PC-3 (cell line): ENCODE measurements around the gene KIF6. TPM values are rescaled to one million over a fixed set of nuclear protein-coding genes. Genes with fewer than 3 reads are reported as not detected.

Experiments
- ATAC-seq: fragments of 200-7000 bp; cut with Tn5 transposase; 2 replicates; pipeline ENCODE4 v1.9.1; 2020; ENCODE audit warnings: mild to moderate bottlenecking, moderate library complexity
- BruUV-seq: library from RNA; stranded (reverse); fragments of 400-500 nt; replicated peaks from 2 replicates; lab custom pipeline; 2021; lab: Mats Ljungman, UMichigan
- CTCF ChIA-PET: fragments of 300-600 bp; sonication (Branson Sonifier 250); formaldehyde crosslinking; loops from one replicate; lab custom pipeline; 2022; ENCODE audit warnings: antibody characterized with exemption; lab: Charles Lee
- POLR2A ChIA-PET: fragments of 300-600 bp; sonication (Branson Sonifier 250); formaldehyde crosslinking; loops from one replicate; lab custom pipeline; 2022; ENCODE audit warnings: antibody characterized with exemption; ENCODE audit not compliant: unreplicated experiment; lab: Charles Lee
- DNase-seq: peaks from one replicate; pipeline ENCODE4 v3.0.0-alpha.2; 2015
- H2AFZ ChIP-seq: fragments of 300-600 bp; sonication (generic); 2 replicates; pipeline ENCODE4 v1.6.0; 2016; ENCODE audit warnings: antibody characterized with exemption, low read length
- H3F3A ChIP-seq: fragments of 300-600 bp; sonication (generic); one replicate; pipeline ENCODE4 v1.6.0; 2017; ENCODE audit warnings: antibody characterized with exemption, low read length, control low read depth, mild to moderate bottlenecking; ENCODE audit not compliant: unreplicated experiment
- H3K27ac ChIP-seq: fragments of 300-600 bp; sonication (generic); 2 replicates; pipeline ENCODE4 v1.5.1; 2016; ENCODE audit warnings: mild to moderate bottlenecking, low read length
- H3K27me3 ChIP-seq: fragments of 300-600 bp; sonication (generic); 2 replicates; pipeline ENCODE4 v1.6.1; 2016; ENCODE audit warnings: low read length, mixed read lengths
- H3K36me3 ChIP-seq: fragments of 300-600 bp; sonication (generic); 2 replicates; pipeline ENCODE4 v1.6.1; 2016; ENCODE audit warnings: low read depth, mixed run types, low read length, mixed read lengths
- H3K4me1 ChIP-seq: fragments of 300-600 bp; sonication (generic); 2 replicates; pipeline ENCODE4 v1.5.1; 2016; ENCODE audit warnings: low read length; ENCODE audit not compliant: insufficient read depth
- H3K4me2 ChIP-seq: fragments of 300-600 bp; sonication (generic); 2 replicates; pipeline ENCODE4 v1.6.0; 2016; ENCODE audit warnings: low read length
- H3K4me3 ChIP-seq: fragments of 300-600 bp; sonication (generic); 2 replicates; pipeline ENCODE4 v1.5.1; 2016; ENCODE audit warnings: mild to moderate bottlenecking, low read length, mixed read lengths
- H3K79me2 ChIP-seq: fragments of 300-600 bp; sonication (generic); 2 replicates; pipeline ENCODE4 v1.6.1; 2017; ENCODE audit warnings: low read length, mixed read lengths
- H3K9ac ChIP-seq: fragments of 300-600 bp; sonication (generic); 2 replicates; pipeline ENCODE4 v1.6.0; 2016; ENCODE audit warnings: mild to moderate bottlenecking, low read length
- H3K9me2 ChIP-seq: fragments of 300-600 bp; sonication (generic); replicated peaks from 2 replicates; pipeline ENCODE4 v1.6.1; 2016; ENCODE audit warnings: mixed run types, low read length, mixed read lengths
- H3K9me3 ChIP-seq: fragments of 300-600 bp; sonication (generic); 2 replicates; pipeline ENCODE4 v1.6.1; 2016; ENCODE audit warnings: low read length, mixed read lengths
- H4K20me1 ChIP-seq: fragments of 300-600 bp; sonication (generic); 2 replicates; pipeline ENCODE4 v1.6.1; 2016; ENCODE audit warnings: low read length, mixed read lengths
- CTCF ChIP-seq: fragments of 300-600 bp; sonication (generic); conservative IDR thresholded peaks from 2 replicates; pipeline ENCODE4 v1.5.1; 2017; ENCODE audit warnings: antibody characterized with exemption, low read depth, mild to moderate bottlenecking, low read length
- EZH2 ChIP-seq: fragments of 300-600 bp; sonication (generic); IDR thresholded peaks from one replicate; pipeline ENCODE4 v1.6.1; 2017; ENCODE audit warnings: antibody characterized with exemption, mild to moderate bottlenecking, low read length; ENCODE audit not compliant: unreplicated experiment
- EZH2phosphoT487 ChIP-seq: fragments of 300-600 bp; sonication (generic); IDR thresholded peaks from 2 replicates; pipeline ENCODE4 v1.6.1; 2018; ENCODE audit warnings: mild to moderate bottlenecking, antibody characterized with exemption, low read length, borderline replicate concordance
- intact Hi-C: fragments of 100-400 bp; cut with micrococcal nuclease; formaldehyde crosslinking; loops from 2 replicates; pipeline ENCODE4 v1.9.0; 2023
- total RNA-seq: library from RNA; depleted of rRNA; stranded (reverse); fragments of >200 nt; gene quantifications from 2 replicates; pipeline ENCODE4 v1.2.3, GENCODE V29; 2014

KIF6 gene
- total RNA-seq, 1 experiment from 2014 or later = 0.07 TPM

GRCh38 chr6:39576556-39577303, 148.5 kb downstream of the KIF6 start:
- no peak overlapping the region for H3K4me3 ChIP-seq
- no peaks in the 10 kb centered on the region for H3K9me3 ChIP-seq
- peaks cover 29% of the 10 kb centered on the region for H3K27me3 ChIP-seq
- no peaks in the 10 kb centered on the region for H3K9me2 ChIP-seq
- no peak overlapping the region for H2AFZ ChIP-seq
- H3F3A ChIP-seq = no peaks in the 10 kb centered on the region
- H3K4me2 ChIP-seq = no peak overlapping the region
- CTCF ChIA-PET = no interaction called here
- no TSS peak for BruUV-seq
- intact Hi-C loops = no loop called here
- H4K20me1 ChIP-seq = no peaks in the 10 kb centered on the region
- no peak overlapping the region for H3K9ac ChIP-seq
- no peak for DNase-seq
- TF ChIP-seq CTCF (no peak), EZH2phosphoT487 (no peak), EZH2 (no peak)
- H3K79me2 ChIP-seq = no peaks in the 10 kb centered on the region
- ATAC-seq = no peak
- no peaks in the 10 kb centered on the region for H3K4me1 ChIP-seq
- POLR2A ChIA-PET = no interaction called here
- no peak overlapping the region for H3K27ac ChIP-seq
- no peaks in the 10 kb centered on the region for H3K36me3 ChIP-seq

- Histone ChIP-seq H3K9me2 (no peaks in the 10 kb centered on the region), H3K9me3 (no peaks in the 10 kb centered on the region), H3F3A (no peaks in the 10 kb centered on the region), H3K9ac (no peak overlapping the region), H3K4me2 (no peak overlapping the region), H4K20me1 (no peaks in the 10 kb centered on the region), H3K4me1 (no peaks in the 10 kb centered on the region), H2AFZ (no peak overlapping the region), H3K27me3 (peaks cover 29% of the 10 kb centered on the region), H3K4me3 (no peak overlapping the region), H3K27ac (no peak overlapping the region), H3K36me3 (no peaks in the 10 kb centered on the region), H3K79me2 (no peaks in the 10 kb centered on the region)
- intact Hi-C loops = no loop called here
- TF ChIP-seq CTCF (no peak), EZH2phosphoT487 (no peak), EZH2 (no peak)
- BruUV-seq = no TSS peak
- ATAC-seq = no peak
- DNase-seq = no peak
- POLR2A ChIA-PET = no interaction called here
- CTCF ChIA-PET = no interaction called here
Measured at GRCh38 chr6:39574991-39575390, 150.2 kb downstream of the KIF6 start.

DNA sequence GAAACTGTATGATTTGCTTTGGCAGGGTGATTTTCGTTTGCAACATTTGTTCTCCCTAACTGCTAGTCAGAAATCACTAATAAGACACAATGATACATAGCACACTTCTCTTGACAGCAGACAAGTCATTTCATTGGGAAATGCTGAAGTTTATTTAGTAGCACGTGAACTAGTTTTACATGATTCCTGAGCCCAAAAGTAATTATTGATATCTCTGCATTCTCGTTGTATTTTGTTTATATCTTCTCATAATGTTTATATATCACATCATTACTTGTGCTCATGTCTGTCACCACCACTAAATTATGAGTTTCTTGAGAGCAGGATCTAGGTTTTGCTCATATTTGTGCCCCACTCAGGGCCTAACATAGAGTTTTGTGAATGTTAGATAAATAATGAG, 151.7 kb downstream of the KIF6 start:
- Histone ChIP-seq H3K4me3 (no peak overlapping the region), H3K9ac (no peak overlapping the region), H4K20me1 (no peaks in the 10 kb centered on the region), H3F3A (no peaks in the 10 kb centered on the region), H3K9me3 (no peaks in the 10 kb centered on the region), H3K9me2 (no peaks in the 10 kb centered on the region), H3K27ac (no peak overlapping the region), H3K36me3 (no peaks in the 10 kb centered on the region), H3K79me2 (no peaks in the 10 kb centered on the region), H2AFZ (no peak overlapping the region), H3K4me1 (no peaks in the 10 kb centered on the region), H3K27me3 (peaks cover 29% of the 10 kb centered on the region), H3K4me2 (no peak overlapping the region)
- no peak for DNase-seq
- ATAC-seq = no peak
- ChIA-PET CTCF (no interaction called here), POLR2A (no interaction called here)
- TF ChIP-seq CTCF (no peak), EZH2 (no peak), EZH2phosphoT487 (no peak)
- intact Hi-C loops = no loop called here
- BruUV-seq = no TSS peak
